Stimulated activated CD8-positive, alpha-beta memory T cell treated with anti-CD3 and anti-CD28 coated beads, Interleukin-4, amount 100 ng/mL, for 1 hour (primary cell): Measurements from ENCODE around the gene SNRPB.

ENCODE experiments used
- DNase-seq, 2 donors: peaks; one replicate each; pipeline ENCODE4 v3.0.0-alpha.2; 2020; ENCODE audit warnings: low read depth in 2 of 2, low spot score in 1 of 2

Gene SNRPB

GRCh38 chr20:2430538-2430937, 40.1 kb downstream of the SNRPB start:
- DNase-seq = no peak

- DNase-seq = no peak
Measured at GRCh38 chr20:2429051-2429450, 41.5 kb downstream of the SNRPB start.

GRCh38 chr20:2421247-2421646, 49.3 kb downstream of the SNRPB start:
- DNase-seq = no peak

GRCh38 chr20:2420510-2420909, 50.1 kb downstream of the SNRPB start:
- DNase-seq = no peak

- DNase-seq = no peak
Measured at GRCh38 chr20:2418388-2418787, 52.2 kb downstream of the SNRPB start.

- DNase-seq = no peak
Measured at GRCh38 chr20:2417213-2417541, 53.4 kb downstream of the SNRPB start.

- DNase-seq = no peak
Measured at GRCh38 chr20:2416541-2417212, 53.9 kb downstream of the SNRPB start.
